Liver (tissue), 9 donors: ENCODE measurements around the gene CYP2B6. TPM values are rescaled to one million over a fixed set of nuclear protein-coding genes. Genes with fewer than 3 reads are reported as not detected.

Experiments used
- DNase-seq: peaks from one replicate; pipeline ENCODE4 v3.0.0-alpha.2; 2017; ENCODE audit warnings: low spot score
- H3K27ac ChIP-seq, 2 donors: one replicate each; pipeline ENCODE4 v1.7.0; 2013; ENCODE audit warnings: inconsistent platforms in 2 of 2, low read length in 2 of 2, control low read depth in 1 of 2, low read depth in 1 of 2, mild to moderate bottlenecking in 1 of 2
- H3K27me3 ChIP-seq, 4 donors: one replicate each; pipeline versions ENCODE4 v1.6.1 to v1.7.0; 2013; ENCODE audit warnings: low read length in 3 of 4, inconsistent platforms in 1 of 4, mild to moderate bottlenecking in 1 of 4, moderate library complexity in 1 of 4; ENCODE audit not compliant: control insufficient read depth in 4 of 4, insufficient read depth in 4 of 4
- H3K36me3 ChIP-seq, 4 donors: one replicate each; pipeline versions ENCODE4 v1.6.1 to v1.7.0; 2013; ENCODE audit warnings: low read length in 3 of 4, mild to moderate bottlenecking in 3 of 4, low read depth in 1 of 4, moderate library complexity in 1 of 4; ENCODE audit not compliant: control insufficient read depth in 4 of 4, insufficient read depth in 3 of 4
- H3K4me1 ChIP-seq, 4 donors: one replicate each; pipeline versions ENCODE4 v1.6.1 to v1.7.0; 2013; ENCODE audit warnings: low read length in 3 of 4, mild to moderate bottlenecking in 3 of 4, moderate library complexity in 1 of 4; ENCODE audit not compliant: control insufficient read depth in 4 of 4, insufficient read depth in 4 of 4
- H3K4me3 ChIP-seq, 3 donors: one replicate each; pipeline versions ENCODE4 v1.6.1 to v1.7.0; 2013; ENCODE audit warnings: low read length in 3 of 3, control low read depth in 1 of 3, low read depth in 1 of 3, mild to moderate bottlenecking in 1 of 3
- H3K9ac ChIP-seq, 2 donors: one replicate each; pipeline ENCODE4 v1.7.0; 2013; ENCODE audit warnings: low read length in 2 of 2, mild to moderate bottlenecking in 2 of 2, moderate library complexity in 2 of 2, control low read depth in 1 of 2, low read depth in 1 of 2
- H3K9me3 ChIP-seq, 4 donors: one replicate each; pipeline versions ENCODE4 v1.6.1 to v1.7.0; 2013; ENCODE audit warnings: low read length in 3 of 4; ENCODE audit not compliant: control insufficient read depth in 4 of 4
- FOXA1 ChIP-seq: IDR thresholded peaks from 2 replicates; pipeline ENCODE4 v1.6.1; 2016; ENCODE audit warnings: antibody characterized with exemption
- HNF4G ChIP-seq: IDR thresholded peaks from 2 replicates; pipeline ENCODE4 v1.6.1; 2016; ENCODE audit warnings: antibody characterized with exemption
- RAD21 ChIP-seq, 2 donors: IDR thresholded peaks; 2 replicates each; pipeline ENCODE4 v1.6.1; 2016; ENCODE audit warnings: antibody characterized with exemption in 2 of 2, mild to moderate bottlenecking in 2 of 2
- REST ChIP-seq: IDR thresholded peaks from 2 replicates; pipeline ENCODE4 v1.6.1; 2016; ENCODE audit warnings: antibody characterized with exemption, mild to moderate bottlenecking
- RXRA ChIP-seq, 2 donors: IDR thresholded peaks; 2 replicates each; pipeline ENCODE4 v1.6.1; 2017 to 2018; ENCODE audit warnings: antibody characterized with exemption in 2 of 2, mild to moderate bottlenecking in 1 of 2
- YY1 ChIP-seq: IDR thresholded peaks from 2 replicates; pipeline ENCODE4 v1.6.1; 2016; ENCODE audit warnings: antibody characterized with exemption, mild to moderate bottlenecking
- WGBS: extraction: QIAGEN DNeasy Blood & Tissue Kit; methylation state at CpG from one replicate; pipeline ENCODE4 v1.1.7; 2013; 5-methylcytosine and 5-hydroxymethylcytosine counted together
- polyA plus RNA-seq, 2 donors: library from polyadenylated mRNA; stranded (reverse) in 1 of 2; unstranded in 1 of 2; fragments of 200-250 nt in 1 of 2; fragments of >200 nt in 1 of 2; fragmentation: Nextera tagmentation in 1 of 2; extraction: Ambion mirVana in 1 of 2; gene quantifications; one replicate each; pipeline versions ENCODE4 v1.2.1 to v1.2.3, GENCODE V29; 2013 to 2015
- total RNA-seq, 2 donors: library from RNA; depleted of rRNA; stranded (reverse); fragments of >200 nt; gene quantifications; one replicate each; pipeline ENCODE4 v1.2.3, GENCODE V29; 2014
- TF ChIP-seq, protein P1 (sequence below): IDR thresholded peaks from 2 replicates; pipeline ENCODE4 v1.6.1; 2016; ENCODE audit warnings: antibody characterized with exemption
- donor health status: healthy.
- donor health status: healthy.
- donor health status: healthy.
- donor health status: healthy.
- donor health status: healthy.

CYP2B6 gene
- total and polyA plus RNA-seq, 4 donors, result 13.0 to 751 (median 16.6) TPM; not detected in 1

DNA sequence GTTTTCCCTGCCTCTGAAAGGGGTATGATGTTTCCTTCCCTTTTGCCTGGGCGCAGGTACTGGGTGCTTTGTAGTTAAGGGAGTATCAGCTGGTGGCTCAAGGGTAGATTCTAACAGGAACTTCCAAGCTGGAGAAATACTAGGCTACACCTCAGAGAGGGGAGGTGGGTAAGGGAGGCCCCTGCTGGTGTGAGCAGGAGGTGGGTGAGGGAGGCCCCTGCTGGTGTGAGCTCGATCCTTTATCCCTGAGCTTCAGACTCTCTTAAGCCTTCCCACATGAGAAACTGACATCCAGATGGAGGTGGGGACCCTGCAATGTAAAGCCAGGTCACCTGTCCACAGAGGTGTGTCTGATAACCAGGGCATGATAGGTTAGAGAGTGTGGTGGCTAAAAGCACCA lies 32.1 kb downstream of the CYP2B6 start:
- H3K27ac ChIP-seq, result no peak overlapping the region
- H3K36me3 ChIP-seq, result no peaks in the 10 kb centered on the region
- H3K4me1 ChIP-seq, result peaks cover 0 to 3% (median 0%) of the 10 kb centered on the region in 4 donors
- TF ChIP-seq HNF4G (no peak), RXRA (IDR thresholded peaks at IDR 0.05) (no peak), FOXA1 (no peak), REST (no peak)
- TF ChIP-seq, protein P1, sequence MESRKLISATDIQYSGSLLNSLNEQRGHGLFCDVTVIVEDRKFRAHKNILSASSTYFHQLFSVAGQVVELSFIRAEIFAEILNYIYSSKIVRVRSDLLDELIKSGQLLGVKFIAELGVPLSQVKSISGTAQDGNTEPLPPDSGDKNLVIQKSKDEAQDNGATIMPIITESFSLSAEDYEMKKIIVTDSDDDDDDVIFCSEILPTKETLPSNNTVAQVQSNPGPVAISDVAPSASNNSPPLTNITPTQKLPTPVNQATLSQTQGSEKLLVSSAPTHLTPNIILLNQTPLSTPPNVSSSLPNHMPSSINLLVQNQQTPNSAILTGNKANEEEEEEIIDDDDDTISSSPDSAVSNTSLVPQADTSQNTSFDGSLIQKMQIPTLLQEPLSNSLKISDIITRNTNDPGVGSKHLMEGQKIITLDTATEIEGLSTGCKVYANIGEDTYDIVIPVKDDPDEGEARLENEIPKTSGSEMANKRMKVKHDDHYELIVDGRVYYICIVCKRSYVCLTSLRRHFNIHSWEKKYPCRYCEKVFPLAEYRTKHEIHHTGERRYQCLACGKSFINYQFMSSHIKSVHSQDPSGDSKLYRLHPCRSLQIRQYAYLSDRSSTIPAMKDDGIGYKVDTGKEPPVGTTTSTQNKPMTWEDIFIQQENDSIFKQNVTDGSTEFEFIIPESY, result no peak
- H3K27me3 ChIP-seq, result peaks cover 0 to 2% (median 0%) of the 10 kb centered on the region in 4 donors
- 85% methylated on average over 2 of the region's 2 CpGs for WGBS
- no peak for DNase-seq
- no peak overlapping the region for H3K9ac ChIP-seq
- H3K4me3 ChIP-seq, result no peak overlapping the region
- no peaks in the 10 kb centered on the region for H3K9me3 ChIP-seq

DNA sequence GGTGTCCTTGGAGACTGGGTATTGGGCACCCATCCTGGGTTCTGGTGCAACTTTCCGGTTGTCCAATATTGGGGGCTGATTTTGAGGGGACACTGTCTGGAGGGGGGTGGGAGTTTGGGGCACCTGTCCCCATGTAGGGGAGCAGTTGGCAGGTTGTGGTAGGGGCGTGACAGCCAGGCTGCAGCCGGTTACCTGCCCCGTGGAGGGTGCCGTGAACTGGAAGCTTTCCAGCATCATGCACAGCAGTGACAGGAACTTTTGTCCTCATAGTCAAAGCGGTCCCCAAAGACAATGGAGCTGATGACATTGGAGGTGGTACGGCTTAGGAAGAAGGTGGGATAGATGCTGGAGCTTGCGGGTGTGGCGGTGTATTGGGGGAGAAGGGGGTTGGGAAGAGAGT lies 34.3 kb downstream of the CYP2B6 start:
- Histone ChIP-seq H3K4me1 (peaks cover 0 to 3% (median 0%) of the 10 kb centered on the region in 4 donors), H3K9ac (no peak overlapping the region), H3K9me3 (no peaks in the 10 kb centered on the region), H3K4me3 (no peak overlapping the region), H3K27ac (no peak overlapping the region), H3K27me3 (peaks cover 0 to 2% (median 0%) of the 10 kb centered on the region in 4 donors), H3K36me3 (no peaks in the 10 kb centered on the region)
- 76% methylated on average over 9 of the region's 9 CpGs for WGBS
- TF ChIP-seq HNF4G, result no peak
- no peak for DNase-seq

DNA sequence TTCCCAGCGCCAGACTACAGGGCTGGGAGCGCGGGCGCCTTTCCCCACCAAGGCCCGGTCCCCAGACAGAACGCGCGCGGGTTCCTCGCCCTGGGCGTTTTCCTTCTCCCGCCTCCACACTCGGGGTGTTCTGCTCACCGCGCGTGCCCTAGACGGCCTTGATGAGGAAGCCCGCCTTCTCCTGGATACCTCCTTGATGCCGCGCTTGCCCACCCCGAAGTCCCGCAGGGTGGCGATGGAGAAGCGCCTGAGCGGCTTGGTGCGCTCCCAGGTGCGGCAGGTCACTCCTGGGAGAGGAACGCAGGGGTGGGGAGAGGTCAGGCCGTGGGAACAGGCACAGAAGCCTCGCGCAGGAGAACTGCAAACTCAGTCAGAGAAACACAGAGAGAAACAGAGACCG lies 34.8 kb downstream of the CYP2B6 start:
- 19% methylated on average over 32 of the region's 32 CpGs for WGBS
- no peak overlapping the region for H3K27ac ChIP-seq
- no peak for DNase-seq
- peaks cover 0 to 2% (median 0%) of the 10 kb centered on the region in 4 donors for H3K27me3 ChIP-seq
- H3K36me3 ChIP-seq, result no peaks in the 10 kb centered on the region
- no peak overlapping the region for H3K4me3 ChIP-seq
- H3K9me3 ChIP-seq, result no peaks in the 10 kb centered on the region
- no peak overlapping the region for H3K9ac ChIP-seq
- H3K4me1 ChIP-seq, result peaks cover 0 to 3% (median 0%) of the 10 kb centered on the region in 4 donors
- TF ChIP-seq RAD21 (IDR thresholded peaks at IDR 0.05) (peak; percentile 34 to 55), YY1 (no peak)
